Esophagus muscularis mucosa (tissue), 4 donors: ENCODE data around the gene UGDH. TPM values are rescaled to one million over a fixed set of nuclear protein-coding genes. Genes with fewer than 3 reads are reported as not detected.

Source experiments
- DNase-seq: peaks from one replicate; pipeline ENCODE4 v3.0.0-alpha.2; 2017; ENCODE audit errors: extremely low spot score
- H3K27ac ChIP-seq, 4 donors: fragments of 200-600 bp; sonication (generic); replicated peaks in 1 of 4; 1 replicate in 3 of 4; 2 replicates in 1 of 4; pipeline ENCODE4 v1.5.1; 2016 to 2019; ENCODE audit warnings: mild to moderate bottlenecking in 1 of 4
- H3K27me3 ChIP-seq, 4 donors: fragments of 200-600 bp; sonication (generic); one replicate each; pipeline versions ENCODE4 v1.5.1 to v1.6.0; 2016 to 2019
- H3K36me3 ChIP-seq, 4 donors: fragments of 200-600 bp; sonication (generic); one replicate each; pipeline ENCODE4 v1.5.1; 2016 to 2019
- H3K4me1 ChIP-seq, 4 donors: fragments of 200-600 bp; sonication (generic); one replicate each; pipeline ENCODE4 v1.5.1; 2016 to 2019
- H3K4me3 ChIP-seq, 4 donors: fragments of 200-600 bp; sonication (generic); 1 replicate in 2 of 4; 2 replicates in 2 of 4; pipeline ENCODE4 v1.5.1; 2016 to 2019; ENCODE audit warnings: mild to moderate bottlenecking in 4 of 4, moderate library complexity in 1 of 4
- H3K9me3 ChIP-seq, 4 donors: fragments of 200-600 bp; sonication (generic); 1 replicate in 3 of 4; 2 replicates in 1 of 4; pipeline ENCODE4 v1.5.1; 2016 to 2019
- CTCF ChIP-seq, 3 experiments: fragments of 200-600 bp in 2 of 3; fragments of 450-650 bp in 1 of 3; sonication (generic) in 2 of 3; IDR thresholded peaks; one replicate each; pipeline ENCODE4 v1.5.1; 2017 to 2019; ENCODE audit warnings: antibody characterized with exemption in 3 of 3, mild to moderate bottlenecking in 2 of 3, moderate library complexity in 1 of 3
- EP300 ChIP-seq: sonication (generic); formaldehyde crosslinking; IDR thresholded peaks from one replicate; pipeline ENCODE4 v1.6.1; 2017; ENCODE audit warnings: antibody characterized with exemption
- POLR2A ChIP-seq: fragments of 450-650 bp; IDR thresholded peaks from one replicate; pipeline ENCODE4 v1.6.1; 2017; ENCODE audit warnings: antibody characterized with exemption, moderate library complexity, mild to moderate bottlenecking, low read depth
- POLR2AphosphoS5 ChIP-seq, 2 donors: sonication (generic); formaldehyde crosslinking; IDR thresholded peaks; one replicate each; pipeline ENCODE4 v1.6.1; 2017; ENCODE audit warnings: antibody characterized with exemption in 2 of 2
- WGBS: methylation state at CpG from one replicate; pipeline ENCODE4 v1.1.5; 2018; 5-methylcytosine and 5-hydroxymethylcytosine counted together
- intact Hi-C: fragments of 100-400 bp; cut with DNase I; formaldehyde crosslinking; loops from one replicate; pipeline ENCODE4 v1.15.1; 2023
- total RNA-seq, 4 donors: library from RNA; depleted of rRNA; stranded (reverse); fragments of >200 nt; gene quantifications; one replicate each; pipeline versions ENCODE4 v1.1.0 to v1.2.1, GENCODE V29; 2016

Gene UGDH
- total RNA-seq = 100 to 1,000 TPM in 1 of 4 donors, 10 to 100 TPM in 3; 36.4 to 180 (median 42.1) TPM

- intact Hi-C loops = loop anchor here (2.0 to 5.0 kb wide), 4 partner anchors 70 to 345 kb away; partner anchors contain the start of genes LIAS, RPL9, SMIM14 and UBE2K
- peak within 1 kb of the TSS; percentile 92 to 98 (median 95) for H3K27ac ChIP-seq
- no peaks in the 10 kb centered on the region for H3K9me3 ChIP-seq
- H3K4me3 ChIP-seq = peak within 1 kb of the TSS; percentile 75 to 89 (median 85)
- TF ChIP-seq CTCF (IDR thresholded peaks at IDR 0.05) (peak in 1 of 3 experiments; percentile 16), POLR2A (peak; percentile 87), POLR2AphosphoS5 (IDR thresholded peaks at IDR 0.05) (peak; percentile 95 to 98), EP300 (no peak)
- DNase-seq = peak; percentile 98
- 0% methylated on average over 25 of the region's 73 CpGs for whole genome bisulfite sequencing
- peaks cover 19 to 36% (median 31%) of the 10 kb centered on the region in 4 donors for H3K4me1 ChIP-seq
- no peaks in the 10 kb centered on the region for H3K27me3 ChIP-seq
- H3K36me3 ChIP-seq = peaks cover 0 to 10% (median 6%) of the 10 kb centered on the region in 4 donors
Measured at GRCh38 chr4:39527296-39528060, at the start of gene UGDH. TSS of gene UGDH (minus strand) at chr4:39527439. CDS start at chr4:39521512, 5,927 bp downstream.

- 95% methylated on average over 5 of the region's 5 CpGs for WGBS
- no peak overlapping the region for H3K27ac ChIP-seq
- peaks cover 0 to 28% (median 13%) of the 10 kb centered on the region in 4 donors for H3K36me3 ChIP-seq
- no peak for TF ChIP-seq POLR2A
- TF ChIP-seq EP300 = no peak
- no peak for TF ChIP-seq CTCF (IDR thresholded peaks at IDR 0.05)
- TF ChIP-seq POLR2AphosphoS5 (IDR thresholded peaks at IDR 0.05) = no peak
- H3K4me1 ChIP-seq = no peaks in the 10 kb centered on the region
- no peaks in the 10 kb centered on the region for H3K27me3 ChIP-seq
- no peak overlapping the region for H3K4me3 ChIP-seq
- DNase-seq = no peak
- no peaks in the 10 kb centered on the region for H3K9me3 ChIP-seq
- intact Hi-C loops = no loop called here
Measured at GRCh38 chr4:39574946-39575345, 47.7 kb upstream of the UGDH start.

- H3K36me3 ChIP-seq = peaks cover 0 to 32% (median 14%) of the 10 kb centered on the region in 4 donors
- no peaks in the 10 kb centered on the region for H3K27me3 ChIP-seq
- peaks cover 0 to under 1% (median 0%) of the 10 kb centered on the region in 4 donors for H3K4me1 ChIP-seq
- no peak overlapping the region for H3K27ac ChIP-seq
- H3K9me3 ChIP-seq = no peaks in the 10 kb centered on the region
- intact Hi-C loops = no loop called here
- H3K4me3 ChIP-seq = no peak overlapping the region
- TF ChIP-seq CTCF (IDR thresholded peaks at IDR 0.05) (no peak), POLR2AphosphoS5 (IDR thresholded peaks at IDR 0.05) (no peak), POLR2A (no peak), EP300 (no peak)
- DNase-seq = no peak
- 85% methylated on average over 6 of the region's 6 CpGs for WGBS
Measured at GRCh38 chr4:39571504-39571903, 44.3 kb upstream of the UGDH start.

GRCh38 chr4:39571054-39571453, 43.8 kb upstream of the UGDH start:
- intact Hi-C loops = no loop called here
- Histone ChIP-seq H3K4me1 (peaks cover 0 to 4% (median 0%) of the 10 kb centered on the region in 4 donors), H3K36me3 (peaks cover 0 to 35% (median 16%) of the 10 kb centered on the region in 4 donors), H3K27me3 (no peaks in the 10 kb centered on the region), H3K27ac (no peak overlapping the region), H3K9me3 (no peaks in the 10 kb centered on the region), H3K4me3 (no peak overlapping the region)
- 95% methylated on average over 4 of the region's 4 CpGs for WGBS
- DNase-seq = no peak
- TF ChIP-seq POLR2A = no peak
- TF ChIP-seq EP300 = no peak
- TF ChIP-seq POLR2AphosphoS5 (IDR thresholded peaks at IDR 0.05) = no peak
- TF ChIP-seq CTCF (IDR thresholded peaks at IDR 0.05) = no peak
